Measurements from ENCODE around the gene CBY2.

The CBY2 gene

GRCh38 chr13:45670189-45670885, 31.8 kb upstream of the CBY2 start:
- DNase-seq (ENCODE audit: low spot score): no peak
- in situ Hi-C loops (cut with MboI; ENCODE audit: low sequenced_read_pairs, unreplicated experiment): no loop called here
- no peak for TF ChIP-seq CTCF (IDR thresholded peaks at IDR 0.05; ENCODE audit: borderline replicate concordance, control extremely low read depth, extremely low read depth, insufficient read depth, missing control alignments)

- DNase-seq (ENCODE audit: low spot score): no peak
- TF ChIP-seq CTCF (IDR thresholded peaks at IDR 0.05; ENCODE audit: borderline replicate concordance, control extremely low read depth, extremely low read depth, insufficient read depth, missing control alignments): no peak
- in situ Hi-C loops (cut with MboI; ENCODE audit: low sequenced_read_pairs, unreplicated experiment): no loop called here
Observed at GRCh38 chr13:45674908-45675307, 27.2 kb upstream of the CBY2 start.

- in situ Hi-C loops (cut with MboI; ENCODE audit: low sequenced_read_pairs, unreplicated experiment): no loop called here
- no peak for TF ChIP-seq CTCF (IDR thresholded peaks at IDR 0.05; ENCODE audit: borderline replicate concordance, control extremely low read depth, extremely low read depth, insufficient read depth, missing control alignments)
- DNase-seq (ENCODE audit: low spot score): no peak
Observed at GRCh38 chr13:45678282-45678681, 23.8 kb upstream of the CBY2 start.

DNA sequence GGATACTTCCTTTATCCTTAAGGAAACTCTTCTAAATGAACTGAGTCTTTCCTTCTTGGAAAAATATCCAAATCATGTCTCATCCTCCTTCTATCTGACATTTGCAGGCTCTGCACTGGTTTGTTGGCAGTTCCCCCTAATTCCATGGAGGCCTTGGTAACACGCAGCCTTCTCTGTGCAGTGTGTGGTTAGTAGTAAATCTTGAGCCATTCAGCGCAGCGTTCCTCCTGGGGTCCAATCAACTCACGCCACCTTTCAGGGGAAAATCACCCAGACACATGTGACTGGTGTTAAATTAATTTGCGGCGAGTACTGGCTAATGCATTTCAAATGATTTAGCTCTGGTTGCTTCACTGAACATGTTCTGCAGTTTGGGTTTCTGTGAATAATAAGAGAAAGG, 21.0 kb upstream of the CBY2 start:
- no peak for TF ChIP-seq CTCF (IDR thresholded peaks at IDR 0.05; ENCODE audit: borderline replicate concordance, control extremely low read depth, extremely low read depth, insufficient read depth, missing control alignments)
- in situ Hi-C loops (cut with MboI; ENCODE audit: low sequenced_read_pairs, unreplicated experiment): no loop called here
- DNase-seq (ENCODE audit: low spot score): no peak

- in situ Hi-C loops (cut with MboI; ENCODE audit: low sequenced_read_pairs, unreplicated experiment): no loop called here
- TF ChIP-seq CTCF (IDR thresholded peaks at IDR 0.05; ENCODE audit: borderline replicate concordance, control extremely low read depth, extremely low read depth, insufficient read depth, missing control alignments): no peak
- no peak for DNase-seq (ENCODE audit: low spot score)
Observed at GRCh38 chr13:45682494-45683008, 19.6 kb upstream of the CBY2 start.

DNA sequence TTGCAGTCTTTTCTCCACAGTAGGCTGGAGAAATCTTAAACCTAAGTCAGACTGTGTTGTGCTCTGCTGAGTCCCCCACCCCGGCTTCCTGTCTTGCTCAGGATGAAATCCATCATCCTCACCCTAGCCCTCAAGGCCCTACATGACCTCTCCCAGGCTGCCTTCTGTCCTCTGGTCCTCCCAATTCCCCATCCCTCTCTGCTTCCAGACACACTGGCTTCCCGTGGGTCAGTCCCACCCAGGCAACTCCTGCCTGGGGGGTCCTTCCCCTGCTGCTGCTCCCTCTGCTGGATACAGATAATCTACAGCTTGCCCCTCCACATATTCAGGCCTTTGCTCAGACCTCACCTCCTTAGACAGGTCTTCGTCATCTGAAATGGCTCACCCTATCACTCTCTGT, 18.4 kb upstream of the CBY2 start:
- in situ Hi-C loops (cut with MboI; ENCODE audit: low sequenced_read_pairs, unreplicated experiment): no loop called here
- TF ChIP-seq CTCF (IDR thresholded peaks at IDR 0.05; ENCODE audit: borderline replicate concordance, control extremely low read depth, extremely low read depth, insufficient read depth, missing control alignments): no peak
- no peak for DNase-seq (ENCODE audit: low spot score)
